ENCODE results near the gene SORCS1.
"Not testable (repeated sequence)": the region's sequence is repeated elsewhere in the genome, so short reads cannot be mapped to it uniquely, and the experiment has no call there.

The SORCS1 gene

GRCh38 chr10:107024033-107024432 lies 140.5 kb downstream of the SORCS1 start:
- not testable (repeated sequence) for H3K36me3 ChIP-seq (ENCODE audit: control insufficient read depth, insufficient read depth, low read length); H3K27me3 ChIP-seq (ENCODE audit: control insufficient read depth, insufficient read depth, low read length); H3K9me3 ChIP-seq (ENCODE audit: control insufficient read depth, insufficient read depth, low read length); H3K4me3 ChIP-seq (ENCODE audit: low read length); H3K4me1 ChIP-seq (ENCODE audit: control insufficient read depth, insufficient read depth, low read length); DNase-seq (ENCODE audit: low read depth, low spot score); H3K27ac ChIP-seq (ENCODE audit: low read length)
- WGBS (ENCODE audit: insufficient coverage, insufficient read length) = no CpG with 5 or more reads among the region's 3 CpGs

- WGBS (ENCODE audit: insufficient coverage, insufficient read length) = no CpG with 5 or more reads among the region's 6 CpGs
- no peaks in the 10 kb centered on the region for H3K9me3 ChIP-seq (ENCODE audit: control insufficient read depth, insufficient read depth, low read length)
- no peaks in the 10 kb centered on the region; the same call in 1 of the 2 replicates for H3K4me1 ChIP-seq (ENCODE audit: control insufficient read depth, insufficient read depth, low read length)
- no peak for DNase-seq (ENCODE audit: low read depth, low spot score)
- no peaks in the 10 kb centered on the region for H3K27me3 ChIP-seq (ENCODE audit: control insufficient read depth, insufficient read depth, low read length)
- H3K4me3 ChIP-seq (ENCODE audit: low read length) = no peak overlapping the region
- no peak overlapping the region for H3K27ac ChIP-seq (ENCODE audit: low read length)
- no peaks in the 10 kb centered on the region for H3K36me3 ChIP-seq (ENCODE audit: control insufficient read depth, insufficient read depth, low read length)
Observed at GRCh38 chr10:107022600-107023354, 141.7 kb downstream of the SORCS1 start.

- H3K9me3 ChIP-seq (ENCODE audit: control insufficient read depth, insufficient read depth, low read length) = no peaks in the 10 kb centered on the region
- no peaks in the 10 kb centered on the region; the same call in 1 of the 2 replicates for H3K4me1 ChIP-seq (ENCODE audit: control insufficient read depth, insufficient read depth, low read length)
- H3K27ac ChIP-seq (ENCODE audit: low read length) = no peak overlapping the region
- no peaks in the 10 kb centered on the region for H3K27me3 ChIP-seq (ENCODE audit: control insufficient read depth, insufficient read depth, low read length)
- WGBS (ENCODE audit: insufficient coverage, insufficient read length) = no CpG with 5 or more reads among the region's 2 CpGs
- no peak for DNase-seq (ENCODE audit: low read depth, low spot score)
- H3K36me3 ChIP-seq (ENCODE audit: control insufficient read depth, insufficient read depth, low read length) = no peaks in the 10 kb centered on the region
- H3K4me3 ChIP-seq (ENCODE audit: low read length) = no peak overlapping the region
Observed at GRCh38 chr10:107019154-107019553, 145.4 kb downstream of the SORCS1 start.

GRCh38 chr10:107013258-107014006 lies 151.1 kb downstream of the SORCS1 start:
- Histone ChIP-seq H3K36me3 (ENCODE audit: control insufficient read depth, insufficient read depth, low read length) (no peaks in the 10 kb centered on the region), H3K4me3 (ENCODE audit: low read length) (no peak overlapping the region), H3K27ac (ENCODE audit: low read length) (no peak overlapping the region), H3K4me1 (ENCODE audit: control insufficient read depth, insufficient read depth, low read length) (no peaks in the 10 kb centered on the region), H3K27me3 (ENCODE audit: control insufficient read depth, insufficient read depth, low read length) (no peaks in the 10 kb centered on the region), H3K9me3 (ENCODE audit: control insufficient read depth, insufficient read depth, low read length) (no peaks in the 10 kb centered on the region)
- no peak for DNase-seq (ENCODE audit: low read depth, low spot score)
- no CpG with 5 or more reads among the region's 4 CpGs for WGBS (ENCODE audit: insufficient coverage, insufficient read length)

GRCh38 chr10:107011992-107012391 lies 152.5 kb downstream of the SORCS1 start:
- WGBS (ENCODE audit: insufficient coverage, insufficient read length) = no CpG with 5 or more reads among the region's 3 CpGs
- Histone ChIP-seq H3K27me3 (ENCODE audit: control insufficient read depth, insufficient read depth, low read length) (no peaks in the 10 kb centered on the region), H3K4me3 (ENCODE audit: low read length) (no peak overlapping the region), H3K36me3 (ENCODE audit: control insufficient read depth, insufficient read depth, low read length) (no peaks in the 10 kb centered on the region), H3K4me1 (ENCODE audit: control insufficient read depth, insufficient read depth, low read length) (no peaks in the 10 kb centered on the region), H3K9me3 (ENCODE audit: control insufficient read depth, insufficient read depth, low read length) (no peaks in the 10 kb centered on the region), H3K27ac (ENCODE audit: low read length) (no peak overlapping the region)
- no peak for DNase-seq (ENCODE audit: low read depth, low spot score)

GRCh38 chr10:107011105-107011504 lies 153.4 kb downstream of the SORCS1 start:
- Histone ChIP-seq H3K27ac (ENCODE audit: low read length) (no peak overlapping the region), H3K4me1 (ENCODE audit: control insufficient read depth, insufficient read depth, low read length) (no peaks in the 10 kb centered on the region), H3K27me3 (ENCODE audit: control insufficient read depth, insufficient read depth, low read length) (no peaks in the 10 kb centered on the region), H3K36me3 (ENCODE audit: control insufficient read depth, insufficient read depth, low read length) (no peaks in the 10 kb centered on the region), H3K4me3 (ENCODE audit: low read length) (no peak overlapping the region), H3K9me3 (ENCODE audit: control insufficient read depth, insufficient read depth, low read length) (no peaks in the 10 kb centered on the region)
- no CpG with 5 or more reads among the region's 3 CpGs for WGBS (ENCODE audit: insufficient coverage, insufficient read length)
- DNase-seq (ENCODE audit: low read depth, low spot score) = no peak

- no peak for DNase-seq (ENCODE audit: low read depth, low spot score)
- Histone ChIP-seq H3K27ac (ENCODE audit: low read length) (no peak overlapping the region), H3K27me3 (ENCODE audit: control insufficient read depth, insufficient read depth, low read length) (no peaks in the 10 kb centered on the region), H3K4me1 (ENCODE audit: control insufficient read depth, insufficient read depth, low read length) (no peaks in the 10 kb centered on the region), H3K9me3 (ENCODE audit: control insufficient read depth, insufficient read depth, low read length) (no peaks in the 10 kb centered on the region), H3K36me3 (ENCODE audit: control insufficient read depth, insufficient read depth, low read length) (no peaks in the 10 kb centered on the region), H3K4me3 (ENCODE audit: low read length) (no peak overlapping the region)
- no CpG with 5 or more reads among the region's 8 CpGs for WGBS (ENCODE audit: insufficient coverage, insufficient read length)
Observed at GRCh38 chr10:107010531-107010930, 154.0 kb downstream of the SORCS1 start.

GRCh38 chr10:107004362-107004761 lies 160.1 kb downstream of the SORCS1 start:
- no peaks in the 10 kb centered on the region for H3K36me3 ChIP-seq (ENCODE audit: control insufficient read depth, insufficient read depth, low read length)
- H3K4me1 ChIP-seq (ENCODE audit: control insufficient read depth, insufficient read depth, low read length) = no peaks in the 10 kb centered on the region
- no peak overlapping the region for H3K27ac ChIP-seq (ENCODE audit: low read length)

GRCh38 chr10:107002068-107002467 lies 162.4 kb downstream of the SORCS1 start:
- WGBS (ENCODE audit: insufficient coverage, insufficient read length) = no CpG with 5 or more reads among the region's 3 CpGs
- H3K36me3 ChIP-seq (ENCODE audit: control insufficient read depth, insufficient read depth, low read length) = no peaks in the 10 kb centered on the region
- no peaks in the 10 kb centered on the region for H3K9me3 ChIP-seq (ENCODE audit: control insufficient read depth, insufficient read depth, low read length)
- H3K27me3 ChIP-seq (ENCODE audit: control insufficient read depth, insufficient read depth, low read length) = no peaks in the 10 kb centered on the region
- no peak for DNase-seq (ENCODE audit: low read depth, low spot score)
- H3K27ac ChIP-seq (ENCODE audit: low read length) = no peak overlapping the region
- H3K4me3 ChIP-seq (ENCODE audit: low read length) = no peak overlapping the region
- no peaks in the 10 kb centered on the region for H3K4me1 ChIP-seq (ENCODE audit: control insufficient read depth, insufficient read depth, low read length)

More at GRCh38 chr10:107004362-107004761, 160.1 kb downstream of the SORCS1 start:
- no peaks in the 10 kb centered on the region for H3K9me3 ChIP-seq (ENCODE audit: control insufficient read depth, insufficient read depth, low read length)
- no peaks in the 10 kb centered on the region for H3K27me3 ChIP-seq (ENCODE audit: control insufficient read depth, insufficient read depth, low read length)
- no CpG with 5 or more reads among the region's 2 CpGs for WGBS (ENCODE audit: insufficient coverage, insufficient read length)
- H3K4me3 ChIP-seq (ENCODE audit: low read length) = no peak overlapping the region
- DNase-seq (ENCODE audit: low read depth, low spot score) = no peak

- no CpG with 5 or more reads among the region's 3 CpGs for WGBS (ENCODE audit: insufficient coverage, insufficient read length)
- no peaks in the 10 kb centered on the region for H3K27me3 ChIP-seq (ENCODE audit: control insufficient read depth, insufficient read depth, low read length)
- H3K9me3 ChIP-seq (ENCODE audit: control insufficient read depth, insufficient read depth, low read length) = no peaks in the 10 kb centered on the region
- H3K4me3 ChIP-seq (ENCODE audit: low read length) = no peak overlapping the region
- no peak overlapping the region for H3K27ac ChIP-seq (ENCODE audit: low read length)
- no peaks in the 10 kb centered on the region for H3K36me3 ChIP-seq (ENCODE audit: control insufficient read depth, insufficient read depth, low read length)
- no peaks in the 10 kb centered on the region for H3K4me1 ChIP-seq (ENCODE audit: control insufficient read depth, insufficient read depth, low read length)
- DNase-seq (ENCODE audit: low read depth, low spot score) = no peak
Observed at GRCh38 chr10:106999118-106999707, 165.3 kb downstream of the SORCS1 start.
